GM18868 (cell line): ENCODE measurements around the gene NECTIN2.

Source experiments
- ATAC-seq: cut with Tn5 transposase; IDR thresholded peaks from one replicate; pipeline ENCODE4 v1.9.1; 2021; ENCODE audit warnings: mild to moderate bottlenecking, moderate library complexity; ENCODE audit not compliant: unreplicated experiment

NECTIN2 gene

DNA sequence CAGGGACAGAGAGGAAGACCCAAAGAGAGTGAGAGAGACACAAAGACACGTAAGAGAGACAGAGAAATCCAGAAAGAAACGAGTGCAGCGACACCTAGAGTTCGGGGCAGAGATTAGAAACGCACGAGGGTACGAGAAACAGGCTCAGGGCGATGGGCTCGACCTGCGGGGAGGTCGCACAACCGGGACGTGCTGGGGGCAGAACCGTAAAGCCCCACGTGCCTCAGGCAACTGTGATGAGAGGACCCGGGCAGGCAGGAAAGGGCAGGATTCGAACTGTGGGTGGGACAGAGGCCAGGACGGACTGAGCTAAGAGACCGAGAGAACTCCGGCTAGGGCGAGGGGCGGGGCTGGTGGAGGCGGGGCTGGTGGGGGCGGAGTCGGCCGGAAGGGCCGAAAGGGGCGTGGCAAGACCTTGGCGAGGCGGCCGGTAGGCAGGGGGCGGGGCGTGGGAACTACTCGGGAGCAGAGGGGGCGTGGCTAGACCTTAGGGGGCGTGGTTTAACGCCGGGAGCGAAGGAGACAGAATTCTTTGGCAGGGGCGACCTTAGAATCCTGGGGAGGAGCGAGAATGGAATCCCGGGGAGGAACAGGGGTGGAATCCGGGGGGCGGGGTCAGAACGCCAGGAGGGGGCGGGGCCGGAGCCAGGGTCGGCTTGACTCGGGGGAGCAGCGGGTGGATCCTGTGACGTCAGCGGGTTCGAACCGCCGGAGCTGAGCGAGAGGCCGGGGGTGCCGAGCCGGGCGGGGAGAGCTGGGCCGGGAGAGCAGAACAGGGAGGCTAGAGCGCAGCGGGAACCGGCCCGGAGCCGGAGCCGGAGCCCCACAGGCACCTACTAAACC, at the start of gene NECTIN2:
Gene NECTIN2, plus strand, starts transcription at position 686 of the 843 bp plus-strand sequence. CDS start 229 bp downstream, outside the sequence.
- ATAC-seq, result no peak

GRCh38 chr19:44796701-44797115, 49.4 kb upstream of the NECTIN2 start:
- no peak for ATAC-seq

GRCh38 chr19:44799627-44800346, 46.3 kb upstream of the NECTIN2 start:
- no peak for ATAC-seq

DNA sequence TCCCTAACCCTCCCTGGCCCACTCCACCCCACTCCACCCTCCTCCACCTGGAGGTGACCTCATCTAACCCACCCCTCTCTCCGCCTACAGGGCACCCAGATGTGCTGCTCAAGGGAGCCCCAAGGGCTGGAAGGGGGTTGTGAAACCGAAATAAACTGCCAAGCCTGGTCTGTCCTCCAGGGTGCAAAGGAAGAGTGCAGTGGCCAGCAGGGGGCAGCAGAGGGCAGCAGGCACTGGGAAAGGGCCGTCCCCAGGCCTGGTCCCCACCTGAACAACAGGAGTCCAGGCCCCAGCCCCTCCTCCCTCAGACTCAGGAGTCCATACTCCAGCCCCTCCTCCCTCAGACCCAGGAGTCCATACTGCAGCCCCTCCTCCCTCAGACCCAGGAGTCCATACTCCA, 45.6 kb upstream of the NECTIN2 start:
- no peak for ATAC-seq

DNA sequence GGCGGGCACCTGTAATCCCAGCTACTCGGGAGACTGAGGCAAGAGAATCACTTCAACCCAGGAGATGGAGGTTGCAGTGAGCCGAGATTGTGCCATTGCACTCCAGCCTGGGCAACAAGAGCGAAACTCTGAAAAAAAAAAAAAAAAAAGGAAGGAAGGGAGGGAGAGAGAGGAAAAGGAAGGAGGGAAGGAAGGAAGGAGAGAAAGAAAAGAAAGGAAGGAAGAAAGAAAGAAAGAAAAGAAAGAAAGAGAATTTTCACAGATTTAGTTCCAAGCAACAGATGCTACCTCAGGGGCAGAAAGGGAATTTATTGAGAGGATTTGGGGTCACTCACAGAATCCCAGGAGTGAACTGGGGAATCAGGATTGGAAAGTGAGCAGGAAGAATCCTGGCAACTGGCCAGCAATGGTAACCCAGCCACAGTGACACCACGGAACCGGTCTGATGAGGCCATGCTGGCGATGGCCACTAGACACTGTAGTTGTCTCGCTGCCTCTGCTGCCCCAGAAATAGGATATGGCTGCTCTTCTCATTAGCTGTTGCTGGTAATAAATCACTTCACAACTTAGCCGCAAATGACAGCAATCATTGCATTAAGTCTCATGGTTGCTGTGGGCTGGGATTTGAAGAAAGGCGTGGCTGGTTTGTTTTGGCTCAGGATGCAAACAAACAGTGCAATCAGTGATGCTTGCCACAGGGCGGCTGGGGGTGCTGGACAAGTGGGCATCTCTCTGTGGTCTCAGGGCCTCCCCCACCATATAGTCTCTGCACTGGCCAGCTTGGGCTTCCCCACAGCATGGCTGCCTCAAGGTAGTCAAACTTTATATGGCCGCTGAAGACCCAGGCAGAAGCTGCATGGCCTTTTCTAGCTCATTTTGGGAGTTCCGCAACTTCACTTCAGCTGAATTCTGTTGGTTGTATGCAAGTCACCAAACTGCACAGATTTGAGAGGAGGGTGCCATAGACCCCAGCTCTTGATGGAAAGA, 42.4 kb upstream of the NECTIN2 start:
- no peak for ATAC-seq

- ATAC-seq, result no peak
Measured at GRCh38 chr19:44806291-44806690, 39.8 kb upstream of the NECTIN2 start.

DNA sequence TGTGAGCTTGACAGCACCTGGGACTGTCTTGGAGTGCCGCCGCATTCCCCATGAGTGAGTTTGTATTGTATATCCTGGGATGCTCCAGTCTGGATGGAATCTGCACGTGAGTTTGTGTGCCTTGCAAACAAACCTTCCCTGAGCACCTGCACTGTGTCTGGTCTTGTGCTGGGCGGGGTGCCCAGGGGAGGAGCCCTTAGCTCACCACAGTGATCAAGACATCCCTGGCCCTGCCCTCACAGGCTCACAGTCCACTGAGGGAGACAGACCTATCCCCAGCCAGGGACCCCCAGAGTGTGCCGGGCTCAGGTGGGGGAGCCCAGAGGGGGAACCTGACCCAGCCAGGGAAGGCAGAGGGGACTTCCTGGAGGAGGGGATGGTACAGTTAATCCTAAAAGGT, 38.9 kb upstream of the NECTIN2 start:
- ATAC-seq, result no peak

DNA sequence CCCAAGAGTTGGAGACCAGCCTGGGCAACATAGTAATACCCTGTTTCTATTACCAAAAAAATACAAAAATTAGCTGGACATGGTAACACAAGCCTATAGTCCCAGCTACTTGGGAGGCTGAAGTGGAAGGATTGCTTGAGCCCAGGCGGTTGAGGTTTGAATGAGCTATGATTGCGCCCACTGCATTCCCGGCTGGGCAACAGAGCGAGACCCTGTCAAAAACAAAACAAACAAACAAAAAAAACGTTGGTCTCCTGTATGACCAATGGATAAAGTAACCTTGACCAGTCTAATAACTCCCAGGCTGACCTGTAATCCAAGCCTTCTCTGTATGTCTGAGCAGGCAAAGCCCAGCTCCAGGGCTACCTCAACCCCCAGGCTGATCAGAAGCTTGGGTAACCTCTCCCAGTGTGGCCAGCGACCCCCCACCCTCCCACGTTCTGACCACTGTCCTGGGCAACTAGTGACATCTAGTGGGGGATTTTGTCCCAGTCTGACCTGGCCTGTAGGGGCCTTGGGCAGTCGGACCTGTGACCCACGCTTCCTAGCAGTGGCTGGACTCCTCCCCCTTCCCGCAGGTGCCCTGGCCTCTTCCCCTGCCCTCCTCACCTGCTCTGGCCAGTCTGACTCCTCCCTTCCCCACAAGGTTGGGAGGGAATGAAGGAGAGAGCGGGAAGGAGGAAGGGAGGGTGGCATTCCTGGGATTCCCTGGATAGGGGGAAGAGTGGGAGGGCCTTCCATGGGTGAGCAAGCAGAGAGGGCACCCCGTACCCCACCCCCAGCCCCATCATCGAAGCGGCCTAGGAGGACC, 38.2 kb upstream of the NECTIN2 start:
- ATAC-seq, result no peak

DNA sequence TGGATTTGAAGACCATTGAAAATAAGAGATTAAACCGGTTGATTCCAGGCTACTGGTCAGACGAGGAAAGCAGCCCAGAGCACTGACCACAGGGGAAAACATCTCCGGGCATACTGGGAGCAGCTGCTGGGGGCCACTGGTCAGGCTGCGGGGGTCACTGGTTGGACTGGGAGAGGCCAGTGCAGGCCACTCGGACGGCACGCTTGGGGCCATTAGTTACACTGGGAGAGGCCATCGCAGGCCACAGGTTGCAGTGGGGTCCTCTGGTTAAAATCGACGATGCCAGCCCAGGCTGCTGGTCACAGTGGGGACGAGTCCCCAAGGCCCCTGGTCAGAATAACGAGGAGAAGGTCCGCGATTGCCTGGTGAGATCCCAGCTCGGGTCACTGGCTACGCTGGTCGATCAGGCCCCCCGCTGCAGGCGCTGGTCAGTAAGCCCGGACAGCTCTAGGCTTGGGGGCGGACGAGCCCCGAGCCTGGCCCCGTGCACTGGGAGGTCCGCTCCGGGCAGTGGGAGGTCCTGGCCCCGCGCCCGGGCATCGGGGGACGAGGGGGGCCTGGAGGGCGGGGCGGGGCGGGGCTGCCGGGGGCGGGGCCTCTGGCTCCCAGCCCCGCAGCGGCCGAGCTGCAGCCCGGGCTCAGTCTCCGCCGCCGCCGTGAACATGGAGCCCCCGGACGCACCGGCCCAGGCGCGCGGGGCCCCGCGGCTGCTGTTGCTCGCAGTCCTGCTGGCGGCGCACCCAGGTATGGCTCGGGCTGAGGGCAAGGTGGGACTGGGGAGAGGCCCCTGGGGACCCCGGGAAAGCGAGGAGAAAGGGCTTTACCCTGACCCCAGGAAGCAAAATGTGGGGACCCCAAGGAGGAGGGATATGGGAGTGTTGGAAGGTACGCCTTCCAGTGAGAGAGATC, 37.4 kb upstream of the NECTIN2 start, which contains the start of gene BCAM:
Gene BCAM, plus strand, starts transcription at position 641 of the 909 bp plus-strand sequence. Its CDS starts 22 bp downstream, at position 663.
- ATAC-seq, result no peak

GRCh38 chr19:44809577-44810233, 36.4 kb upstream of the NECTIN2 start:
- ATAC-seq, result no peak

DNA sequence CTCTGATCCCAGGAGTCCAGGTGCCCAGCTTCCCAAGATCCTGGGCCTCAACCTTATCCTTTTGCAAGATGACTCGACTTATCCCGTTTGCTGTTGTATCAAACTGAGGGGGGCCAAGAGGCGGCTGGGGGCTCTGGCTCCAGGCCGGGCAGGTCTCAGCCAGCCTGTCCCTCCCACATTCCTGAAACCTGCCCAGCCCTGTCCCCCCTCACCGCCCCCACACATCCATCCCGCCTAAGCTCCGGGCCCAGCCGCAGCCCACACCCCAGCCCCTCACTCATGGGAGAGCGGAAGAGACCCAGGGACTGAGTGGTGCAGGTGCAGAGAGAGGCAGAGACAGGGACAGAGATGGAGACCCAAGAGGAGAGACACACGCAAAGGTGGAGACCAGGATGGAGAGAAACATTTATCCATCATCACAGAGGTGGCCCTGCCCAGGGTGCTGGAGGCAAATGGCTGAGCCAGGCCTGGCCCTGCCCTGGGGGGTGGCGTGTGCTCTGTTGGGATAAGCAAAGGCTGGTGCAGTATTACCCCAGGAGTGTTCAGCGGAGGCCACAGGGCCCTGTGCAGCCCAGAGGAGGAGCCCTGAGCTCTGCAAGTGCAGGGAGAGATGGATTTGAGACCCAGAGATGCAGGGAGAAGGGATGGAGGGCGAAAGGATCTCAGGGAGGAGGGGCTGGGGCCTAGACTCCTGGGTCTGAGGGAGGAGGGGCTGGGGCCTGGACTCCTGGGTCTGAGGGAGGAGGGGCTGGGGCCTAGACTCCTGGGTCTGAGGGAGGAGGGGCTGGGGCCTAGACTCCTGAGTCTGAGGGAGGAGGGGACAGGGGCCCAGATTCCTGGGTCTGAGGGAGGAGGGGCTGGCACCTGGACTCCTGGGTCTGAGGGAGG, 35.6 kb upstream of the NECTIN2 start:
- ATAC-seq, result no peak

GRCh38 chr19:44811122-44811419, 35.0 kb upstream of the NECTIN2 start:
- ATAC-seq, result no peak

GRCh38 chr19:44812142-44812718, 33.9 kb upstream of the NECTIN2 start:
- ATAC-seq, result no peak

DNA sequence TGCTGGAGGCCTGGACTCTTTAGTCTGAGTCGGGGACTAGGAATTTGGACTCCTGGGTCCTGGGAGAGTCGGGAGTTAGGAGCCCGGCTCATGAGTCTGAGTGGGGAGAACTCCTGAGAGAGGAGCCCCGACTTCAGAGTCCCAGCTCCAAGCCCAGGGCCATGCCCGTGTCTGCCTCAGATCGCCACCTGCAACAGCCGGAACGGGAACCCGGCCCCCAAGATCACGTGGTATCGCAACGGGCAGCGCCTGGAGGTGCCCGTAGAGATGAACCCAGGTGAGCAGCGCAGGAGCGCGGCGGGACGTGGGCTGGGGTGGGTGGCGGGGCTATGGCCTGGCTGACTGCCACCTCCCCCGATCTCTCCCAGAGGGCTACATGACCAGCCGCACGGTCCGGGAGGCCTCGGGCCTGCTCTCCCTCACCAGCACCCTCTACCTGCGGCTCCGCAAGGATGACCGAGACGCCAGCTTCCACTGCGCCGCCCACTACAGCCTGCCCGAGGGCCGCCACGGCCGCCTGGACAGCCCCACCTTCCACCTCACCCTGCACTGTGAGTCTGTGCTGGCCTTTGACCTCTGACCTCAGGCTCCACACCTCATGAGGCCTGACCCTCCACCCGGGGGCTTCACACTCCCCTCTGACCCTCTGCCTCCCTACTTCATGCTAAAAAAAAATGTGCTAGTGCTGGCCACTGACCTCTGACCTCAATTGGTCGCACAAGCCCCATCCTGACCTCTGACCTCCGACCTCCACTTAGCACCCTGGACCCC, 32.8 kb upstream of the NECTIN2 start:
- no peak for ATAC-seq

GRCh38 chr19:44813841-44814470, 32.1 kb upstream of the NECTIN2 start:
- no peak for ATAC-seq

DNA sequence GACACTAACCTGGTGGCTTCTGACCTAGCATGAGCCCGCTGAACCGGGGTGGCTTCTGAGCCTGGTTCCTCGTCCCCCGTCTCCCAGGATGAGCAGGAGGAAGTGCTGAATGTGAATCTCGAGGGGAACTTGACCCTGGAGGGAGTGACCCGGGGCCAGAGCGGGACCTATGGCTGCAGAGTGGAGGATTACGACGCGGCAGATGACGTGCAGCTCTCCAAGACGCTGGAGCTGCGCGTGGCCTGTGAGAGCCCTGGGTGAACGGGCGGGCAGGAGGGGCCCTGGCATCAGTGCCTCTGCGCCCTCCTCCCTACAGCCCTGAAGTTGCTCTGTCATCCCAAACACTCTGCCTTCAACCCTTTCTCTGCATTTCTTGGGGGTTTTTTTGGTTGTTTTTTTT, 31.6 kb upstream of the NECTIN2 start:
- ATAC-seq, result no peak
